ENCODE measurements around the gene GH1. TPM values are rescaled to one million over a fixed set of nuclear protein-coding genes. Genes with fewer than 3 reads are reported as not detected.

Gene GH1
- total and polyA plus RNA-seq, 2 of the 13 experiments (the other 11 are each of a cell fraction or from before 2014, with no cell fraction given), result not detected

GRCh38 chr17:63919311-63919723, 678 bp upstream of the GH1 start (continued):
- TF ChIP-seq NR2F6 (IDR thresholded peaks at IDR 0.05) (no peak), NR2F6 (CRISPR knock-in tag; IDR thresholded peaks at IDR 0.05) (peak; percentile 25; the same call in 1 of the 2 replicates), MATR3 (CRISPR knock-in tag; IDR thresholded peaks at IDR 0.05) (no peak), PATZ1 (CRISPR knock-in tag; IDR thresholded peaks at IDR 0.05) (peak; percentile 72), IKZF1 (IDR thresholded peaks at IDR 0.05) (no peak), NR2C2 (CRISPR knock-in tag; IDR thresholded peaks at IDR 0.05; ENCODE audit: borderline replicate concordance) (no peak), SP140L (CRISPR knock-in tag; IDR thresholded peaks at IDR 0.05; ENCODE audit: borderline replicate concordance) (no peak), GPN1 (CRISPR knock-in tag; IDR thresholded peaks at IDR 0.05; ENCODE audit: borderline replicate concordance) (no peak), BORCS8-MEF2B (CRISPR knock-in tag; IDR thresholded peaks at IDR 0.05) (no peak), TBL1XR1 (IDR thresholded peaks at IDR 0.05; ENCODE audit: borderline replicate concordance, low read length, partially characterized antibody) (no peak), AHR (CRISPR knock-in tag; IDR thresholded peaks at IDR 0.05) (no peak), NRL (CRISPR knock-in tag; IDR thresholded peaks at IDR 0.05; ENCODE audit: borderline replicate concordance) (0 out of 2 replicates have a peak, but pooled peaks have one; percentile 13), KAT8 (CRISPR knock-in tag; IDR thresholded peaks at IDR 0.05) (no peak), ZFP36L2 (CRISPR knock-in tag; IDR thresholded peaks at IDR 0.05) (no peak), SNAPC2 (CRISPR knock-in tag; IDR thresholded peaks at IDR 0.05) (no peak), TSC22D2 (CRISPR knock-in tag; IDR thresholded peaks at IDR 0.05; ENCODE audit: borderline replicate concordance) (peak; percentile 68; the same call in 1 of the 2 replicates), EED (CRISPR knock-in tag; IDR thresholded peaks at IDR 0.05) (no peak), ZNF34 (CRISPR knock-in tag; IDR thresholded peaks at IDR 0.05; ENCODE audit: borderline replicate concordance) (no peak), ZNF644 (CRISPR knock-in tag; IDR thresholded peaks at IDR 0.05; ENCODE audit: low read depth) (no peak), ZKSCAN1 (IDR thresholded peaks at IDR 0.05; ENCODE audit: low read length) (no peak), GLI4 (CRISPR knock-in tag; IDR thresholded peaks at IDR 0.05; ENCODE audit: borderline replicate concordance) (no peak), EHMT2 (IDR thresholded peaks at IDR 0.05; ENCODE audit: borderline replicate concordance, low read depth, low read length) (no peak), ZSCAN25 (CRISPR knock-in tag; IDR thresholded peaks at IDR 0.05) (no peak), ZFP37 (CRISPR knock-in tag; IDR thresholded peaks at IDR 0.05; ENCODE audit: borderline replicate concordance) (no peak), SMC3 (IDR thresholded peaks at IDR 0.05; ENCODE audit: low read length) (peak; percentile 79), IRF9 (CRISPR knock-in tag; IDR thresholded peaks at IDR 0.05; ENCODE audit: borderline replicate concordance) (0 out of 2 replicates have a peak, but pooled peaks have one; percentile 57), NCOR1 (IDR thresholded peaks at IDR 0.05; ENCODE audit: borderline replicate concordance, low read length) (no peak), ZNF891 (CRISPR knock-in tag; IDR thresholded peaks at IDR 0.05) (no peak), MTA1 (CRISPR knock-in tag; IDR thresholded peaks at IDR 0.05; ENCODE audit: borderline replicate concordance) (no peak), ZNF580 (CRISPR knock-in tag; IDR thresholded peaks at IDR 0.05; ENCODE audit: borderline replicate concordance, low read depth) (peak; percentile 48; the same call in 1 of the 2 replicates), MAFF (IDR thresholded peaks at IDR 0.05; ENCODE audit: low read depth, low read length) (peak; percentile 44; the same call in 1 of the 2 replicates)

Measured in HepG2 (cell line).